ENCODE measurements around the gene GPNMB. TPM values are rescaled to one million over a fixed set of nuclear protein-coding genes. Genes with fewer than 3 reads are reported as not detected.
"Not testable (repeated sequence)": the region's sequence is repeated elsewhere in the genome, so short reads cannot be mapped to it uniquely, and the experiment has no call there.

The GPNMB gene
- total RNA-seq = 183 TPM
- long read RNA-seq, transcript GPNMB-201 (11 exons, 2,862 nt) = major isoform, 176 of 337 reads
- long read RNA-seq, transcript GPNMB-202 (11 exons, 2,763 nt) = minor isoform, 42 of 337 reads
- long read RNA-seq, transcript GPNMB-203 (4 exons, 1,673 nt) = minor isoform, 22 of 337 reads
- long read RNA-seq, transcript GPNMB-215 (12 exons, 2,751 nt) = minor isoform, 6 of 337 reads
- long read RNA-seq, partial matches to known transcripts = 54 of 337 reads
- long read RNA-seq, other reads (novel, unspliced or antisense) = 37 of 337 reads

- DNase-seq (ENCODE audit: low spot score) = no peak
These were observed at the start of gene GPNMB for GRCh38 chr7:23246555-23246954. Gene GPNMB, plus strand, starts transcription at chr7:23246775. Its CDS starts 83 bp downstream, at chr7:23246858.

DNA sequence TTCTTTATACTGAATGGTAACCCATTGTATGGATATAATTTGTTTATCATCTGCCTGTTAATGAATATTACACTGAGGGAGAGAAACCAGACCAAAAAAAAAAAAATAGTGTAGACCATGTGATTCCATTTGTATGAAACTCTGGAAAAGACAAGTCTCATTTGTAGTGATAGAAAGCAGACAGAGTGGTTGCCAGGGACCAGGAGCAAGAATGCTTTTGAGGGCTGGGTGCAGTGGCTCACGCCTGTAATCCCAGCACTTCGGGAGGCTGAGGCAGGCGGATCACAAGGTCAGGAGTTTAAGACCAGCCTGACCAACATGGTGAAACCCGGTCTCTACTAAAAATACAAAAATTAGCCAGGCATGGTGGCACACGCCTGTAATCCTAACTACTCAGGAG is 48.8 kb upstream of the GPNMB start:
- not testable (repeated sequence) for DNase-seq (ENCODE audit: low spot score)

- DNase-seq (ENCODE audit: low spot score) = no peak
These were observed 46.2 kb upstream of the GPNMB start for GRCh38 chr7:23200331-23200730.

DNA sequence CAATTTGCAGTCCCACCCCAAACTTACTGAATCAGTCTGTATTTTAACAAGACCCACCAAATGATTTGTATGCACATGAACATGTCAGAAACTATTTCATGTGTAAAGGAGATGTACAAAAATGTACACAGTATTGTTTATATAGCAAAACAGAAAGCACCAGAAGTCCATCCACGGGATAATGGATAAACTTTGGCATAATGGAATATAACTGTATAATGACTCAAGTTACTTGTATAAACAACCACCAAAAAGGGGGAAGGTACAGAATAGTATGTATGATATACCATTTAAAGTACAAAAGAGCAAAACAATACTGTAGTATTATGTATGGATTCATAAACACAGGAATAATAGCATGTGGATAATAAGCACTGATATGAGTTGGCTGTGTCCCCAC is 42.3 kb upstream of the GPNMB start:
- no peak for DNase-seq (ENCODE audit: low spot score)

- no peak for DNase-seq (ENCODE audit: low spot score)
These were observed 41.0 kb upstream of the GPNMB start for GRCh38 chr7:23205577-23205908.

- no peak for DNase-seq (ENCODE audit: low spot score)
These were observed 40.4 kb upstream of the GPNMB start for GRCh38 chr7:23205909-23206767.

- DNase-seq (ENCODE audit: low spot score) = no peak
These were observed 39.6 kb upstream of the GPNMB start for GRCh38 chr7:23207021-23207420.

GRCh38 chr7:23207884-23208283 is 38.7 kb upstream of the GPNMB start:
- DNase-seq (ENCODE audit: low spot score) = no peak

GRCh38 chr7:23208316-23208715 is 38.3 kb upstream of the GPNMB start:
- no peak for DNase-seq (ENCODE audit: low spot score)

GRCh38 chr7:23210506-23210905 is 36.1 kb upstream of the GPNMB start:
- no peak for DNase-seq (ENCODE audit: low spot score)

DNA sequence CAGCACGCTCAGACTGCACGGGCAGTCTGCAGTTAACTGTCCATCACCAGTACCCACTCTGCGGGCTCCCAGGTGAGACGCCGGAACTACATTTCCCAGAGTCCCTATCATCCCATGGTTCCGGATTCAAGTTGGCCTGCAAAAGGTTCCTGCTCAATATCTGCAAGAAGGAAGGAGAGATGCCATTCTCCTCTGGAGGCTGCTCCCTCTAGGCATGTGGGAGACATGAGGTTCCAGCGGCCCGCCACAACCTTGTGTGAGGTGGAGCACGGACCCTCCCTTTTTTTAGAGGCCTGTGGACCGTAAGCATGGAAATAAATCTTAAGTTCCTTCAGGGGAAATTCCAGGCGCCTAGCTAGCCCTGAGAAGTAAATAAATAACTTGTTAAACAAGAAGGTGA is 35.0 kb upstream of the GPNMB start:
- DNase-seq (ENCODE audit: low spot score) = no peak

GRCh38 chr7:23212395-23212794 is 34.2 kb upstream of the GPNMB start:
- no peak for DNase-seq (ENCODE audit: low spot score)

DNA sequence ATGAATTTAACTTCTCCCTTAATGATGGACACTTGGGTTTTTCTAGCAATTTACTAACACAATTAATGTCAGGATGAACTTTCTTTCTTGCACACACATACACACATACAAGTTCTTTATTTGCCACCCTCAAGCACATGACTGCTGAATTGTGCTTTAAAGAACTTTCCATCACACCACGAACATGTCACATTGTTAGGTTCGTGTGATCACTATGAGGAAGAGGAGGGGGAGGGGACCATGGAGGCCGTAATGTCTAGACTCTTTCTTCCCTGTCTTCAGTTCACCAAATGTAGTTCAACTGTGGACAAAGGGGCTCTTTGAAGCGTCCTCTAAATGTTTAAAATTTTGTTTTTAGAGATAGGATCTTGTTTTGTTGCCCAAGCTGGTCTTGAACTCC is 33.7 kb upstream of the GPNMB start:
- DNase-seq (ENCODE audit: low spot score) = no peak

DNA sequence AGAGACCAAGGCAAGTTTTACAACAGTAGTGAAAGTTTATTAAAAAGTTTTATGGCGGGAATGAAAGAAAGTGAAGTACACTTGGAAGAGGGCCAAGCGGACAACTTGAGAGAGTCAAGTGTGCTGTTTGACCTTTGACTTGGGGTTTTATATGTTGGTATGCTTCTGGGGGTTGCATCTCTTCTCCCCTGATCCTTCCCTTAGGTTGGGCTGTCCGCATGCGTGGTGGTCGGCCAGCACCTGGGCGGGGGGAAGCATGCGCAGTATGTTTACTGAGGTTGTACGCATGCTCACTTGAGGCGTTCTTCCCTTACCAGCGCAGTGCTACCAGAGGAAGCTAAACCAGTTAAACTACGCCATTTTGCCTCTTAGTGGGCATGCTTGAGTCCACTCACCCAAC is 32.8 kb upstream of the GPNMB start:
- DNase-seq (ENCODE audit: low spot score) = no peak

- no peak for DNase-seq (ENCODE audit: low spot score)
These were observed 32.2 kb upstream of the GPNMB start for GRCh38 chr7:23214423-23214822.

- no peak for DNase-seq (ENCODE audit: low spot score)
These were observed 31.6 kb upstream of the GPNMB start for GRCh38 chr7:23214938-23215337.

DNA sequence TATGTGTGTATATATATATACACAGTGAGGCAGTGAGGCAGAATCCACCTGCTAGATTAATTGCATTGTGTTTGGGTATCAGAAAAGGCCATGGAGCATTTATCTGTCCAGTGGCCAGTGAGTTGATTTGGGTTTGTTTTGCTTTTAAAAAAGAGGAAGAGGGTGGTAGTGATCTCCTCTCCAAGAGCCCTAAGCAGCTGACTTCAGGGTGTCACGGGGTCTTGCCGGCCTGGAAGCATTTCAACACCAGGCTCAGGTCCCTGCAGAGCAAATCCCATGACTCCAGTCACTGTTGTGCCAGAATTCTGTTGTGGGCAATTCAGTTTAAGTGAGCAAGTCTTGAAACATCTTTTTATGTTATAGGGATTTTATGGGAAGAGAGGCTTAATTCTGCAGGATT is 30.6 kb upstream of the GPNMB start:
- DNase-seq (ENCODE audit: low spot score) = no peak

DNA sequence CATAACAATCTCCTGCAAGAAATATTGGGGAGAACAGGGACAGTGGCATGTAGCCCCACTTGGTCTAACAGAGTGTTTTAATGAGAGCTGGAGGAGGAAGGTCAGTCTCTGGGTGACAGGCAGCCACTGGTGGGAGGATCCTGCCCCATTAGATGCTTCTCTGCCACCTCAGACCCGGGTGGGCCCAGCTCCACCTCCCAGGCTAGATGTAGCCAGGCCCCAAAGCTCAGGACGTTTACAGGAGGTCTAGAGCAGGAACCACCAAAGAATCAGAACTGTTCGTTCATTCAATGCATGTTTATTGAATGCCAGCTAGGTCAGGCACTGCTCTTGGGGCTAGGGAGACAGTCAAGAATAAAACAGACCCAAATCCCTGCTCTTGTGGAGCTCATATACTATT is 28.4 kb upstream of the GPNMB start:
- DNase-seq (ENCODE audit: low spot score) = no peak

DNA sequence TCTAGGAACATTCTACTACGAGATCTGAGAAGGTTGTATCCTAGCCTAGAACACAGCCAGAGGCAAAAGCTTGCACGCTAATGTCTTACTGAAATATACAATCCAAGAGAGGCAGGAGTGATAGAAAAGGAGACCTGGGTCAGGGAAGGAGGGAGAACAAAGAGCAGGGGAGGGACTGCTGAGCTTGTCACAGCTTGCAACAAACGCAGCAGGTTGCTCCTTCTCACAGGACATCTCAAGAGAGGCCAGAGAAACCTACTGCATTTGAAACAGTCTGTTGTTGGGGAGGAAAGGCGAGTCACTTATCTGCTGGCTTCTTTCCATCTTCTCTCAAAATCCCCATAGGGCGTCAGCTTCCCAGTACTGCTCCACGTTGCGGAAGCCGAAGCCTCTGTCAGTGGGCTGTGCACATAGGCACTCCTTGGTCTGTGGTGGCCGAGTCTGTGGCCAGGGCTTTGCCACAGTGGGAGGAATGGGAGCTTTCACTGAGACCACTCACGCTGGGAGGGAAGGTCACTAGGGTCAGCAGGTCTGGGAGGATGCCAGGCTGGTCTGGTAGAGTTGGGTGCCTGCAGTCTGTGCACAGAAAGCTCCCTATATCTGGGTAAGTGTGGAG is 25.8 kb upstream of the GPNMB start:
- no peak for DNase-seq (ENCODE audit: low spot score)

DNA sequence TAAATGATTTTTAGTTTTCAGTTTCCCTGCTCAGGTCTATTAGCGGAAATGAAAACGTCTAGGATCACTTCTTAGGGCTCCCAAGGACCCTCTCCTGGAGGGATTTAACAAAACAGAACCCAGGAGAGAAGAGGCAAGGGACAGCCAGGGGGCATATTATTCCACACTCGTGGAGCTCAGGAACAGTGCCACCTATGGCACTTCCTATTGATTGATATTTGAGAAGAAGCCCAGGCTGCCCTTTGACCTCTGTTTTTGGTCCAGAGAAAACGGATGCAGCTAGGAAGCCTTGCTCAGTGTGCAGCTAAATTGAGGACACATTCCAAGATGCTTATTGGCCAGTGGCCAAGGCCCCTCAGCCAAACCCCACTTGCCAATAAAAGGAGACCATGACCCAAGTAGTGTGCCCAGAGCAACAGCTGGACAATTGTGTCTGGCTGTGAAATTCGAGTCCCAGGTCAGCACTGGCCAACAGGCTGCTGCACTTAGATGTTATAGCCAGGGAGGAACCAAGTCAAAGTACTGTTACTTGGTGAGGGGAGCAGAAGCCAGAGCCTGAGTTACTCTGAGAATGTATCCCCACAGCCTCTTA is 24.0 kb upstream of the GPNMB start:
- DNase-seq (ENCODE audit: low spot score) = no peak

- DNase-seq (ENCODE audit: low spot score) = not testable (repeated sequence)
These were observed 22.2 kb upstream of the GPNMB start for GRCh38 chr7:23224364-23224763.

- no peak for DNase-seq (ENCODE audit: low spot score)
These were observed 19.6 kb upstream of the GPNMB start for GRCh38 chr7:23226844-23227450.

All from mesenteric fat pad (tissue), 1 donor.